IPS-11a (cell line): ENCODE data around the gene P3H4.

Source experiments
- H3K4me3 ChIP-seq: one replicate; pipeline ENCODE4 v1.5.1; 2013; ENCODE audit warnings: low read depth, low read length, control low read depth

The P3H4 gene

GRCh38 chr17:41822216-41823140 is 10.7 kb upstream of the P3H4 start:
- no peak overlapping the region for H3K4me3 ChIP-seq

- H3K4me3 ChIP-seq, result no peak overlapping the region
Measured at GRCh38 chr17:41821776-41822175, 10.0 kb upstream of the P3H4 start.

GRCh38 chr17:41818024-41818423 is 6.3 kb upstream of the P3H4 start:
- H3K4me3 ChIP-seq, result no peak overlapping the region

DNA sequence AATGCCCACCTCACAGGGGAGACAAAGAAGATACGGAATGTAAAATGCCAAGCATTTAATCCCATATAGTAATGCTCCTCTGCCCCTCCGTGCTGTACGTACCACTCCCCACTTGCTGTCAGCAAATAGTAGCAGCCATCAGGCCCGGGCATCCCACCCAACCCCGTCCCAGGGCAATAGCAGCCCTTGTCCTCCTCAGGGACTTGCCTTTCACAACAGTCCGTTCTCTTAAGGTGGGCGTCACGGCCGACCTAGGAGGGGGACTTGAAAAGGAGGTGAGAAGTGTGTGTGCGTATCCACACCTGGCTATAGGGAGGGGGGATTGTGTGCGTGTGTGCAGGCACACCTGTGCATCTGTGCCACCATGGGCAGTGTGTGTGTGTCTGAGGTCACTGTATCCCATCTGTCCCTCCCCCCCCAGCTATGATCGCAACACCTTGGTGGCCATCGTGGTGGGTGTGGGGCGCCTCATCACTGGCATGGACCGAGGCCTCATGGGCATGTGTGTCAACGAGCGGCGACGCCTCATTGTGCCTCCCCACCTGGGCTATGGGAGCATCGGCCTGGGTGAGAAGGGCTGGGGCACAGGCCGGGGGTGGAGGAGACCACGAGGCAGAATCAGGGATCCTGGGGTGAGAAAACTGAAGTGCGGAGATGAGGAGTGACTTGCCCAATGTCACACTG is 5.0 kb upstream of the P3H4 start:
- H3K4me3 ChIP-seq, result no peak overlapping the region

- H3K4me3 ChIP-seq, result no peak overlapping the region
Measured at GRCh38 chr17:41814195-41814594, 2.4 kb upstream of the P3H4 start.

GRCh38 chr17:41813699-41814124 is 2.0 kb upstream of the P3H4 start:
- H3K4me3 ChIP-seq, result peak overlapping the region; percentile 71

- peak overlapping the region; percentile 71 for H3K4me3 ChIP-seq
Measured at GRCh38 chr17:41813152-41813680, 1.5 kb upstream of the P3H4 start.

DNA sequence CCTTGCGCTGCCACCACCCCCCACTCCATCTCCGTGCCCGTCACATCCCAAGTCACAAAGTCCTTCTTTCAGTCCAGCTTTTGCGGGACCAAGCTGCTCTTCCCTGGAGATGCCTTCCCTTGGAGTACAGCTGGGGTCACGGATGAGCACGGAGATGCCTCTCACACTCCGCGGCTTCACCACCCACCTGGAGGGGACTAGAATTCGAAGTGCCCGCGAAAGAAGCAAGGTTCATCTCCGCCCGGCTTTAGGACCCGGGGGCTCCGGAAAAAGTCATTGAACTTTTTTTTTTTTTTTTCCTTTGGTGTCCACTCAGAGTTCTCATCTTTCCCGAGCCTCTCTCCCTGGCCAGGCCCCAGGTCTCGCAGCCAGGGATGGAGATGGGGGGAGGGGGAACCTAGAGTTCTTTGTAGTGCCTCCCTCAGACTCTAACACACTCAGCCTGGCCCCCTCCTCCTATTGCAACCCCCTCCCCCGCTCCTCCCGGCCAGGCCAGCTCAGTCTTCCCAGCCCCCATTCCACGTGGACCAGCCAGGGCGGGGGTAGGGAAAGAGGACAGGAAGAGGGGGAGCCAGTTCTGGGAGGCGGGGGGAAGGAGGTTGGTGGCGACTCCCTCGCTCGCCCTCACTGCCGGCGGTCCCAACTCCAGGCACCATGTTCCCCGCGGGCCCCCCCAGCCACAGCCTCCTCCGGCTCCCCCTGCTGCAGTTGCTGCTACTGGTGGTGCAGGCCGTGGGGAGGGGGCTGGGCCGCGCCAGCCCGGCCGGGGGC is 817 bp upstream of the P3H4 start, which contains the start of gene FKBP10:
Gene FKBP10, plus strand, starts transcription at position 624 of the 771 bp plus-strand sequence. Its CDS starts 31 bp downstream, at position 655.
- peak within 1 kb of the TSS; percentile 71 for H3K4me3 ChIP-seq

- H3K4me3 ChIP-seq, result peak overlapping the region; percentile 71
Measured at GRCh38 chr17:41810659-41811548, 845 bp downstream of the P3H4 start.

DNA sequence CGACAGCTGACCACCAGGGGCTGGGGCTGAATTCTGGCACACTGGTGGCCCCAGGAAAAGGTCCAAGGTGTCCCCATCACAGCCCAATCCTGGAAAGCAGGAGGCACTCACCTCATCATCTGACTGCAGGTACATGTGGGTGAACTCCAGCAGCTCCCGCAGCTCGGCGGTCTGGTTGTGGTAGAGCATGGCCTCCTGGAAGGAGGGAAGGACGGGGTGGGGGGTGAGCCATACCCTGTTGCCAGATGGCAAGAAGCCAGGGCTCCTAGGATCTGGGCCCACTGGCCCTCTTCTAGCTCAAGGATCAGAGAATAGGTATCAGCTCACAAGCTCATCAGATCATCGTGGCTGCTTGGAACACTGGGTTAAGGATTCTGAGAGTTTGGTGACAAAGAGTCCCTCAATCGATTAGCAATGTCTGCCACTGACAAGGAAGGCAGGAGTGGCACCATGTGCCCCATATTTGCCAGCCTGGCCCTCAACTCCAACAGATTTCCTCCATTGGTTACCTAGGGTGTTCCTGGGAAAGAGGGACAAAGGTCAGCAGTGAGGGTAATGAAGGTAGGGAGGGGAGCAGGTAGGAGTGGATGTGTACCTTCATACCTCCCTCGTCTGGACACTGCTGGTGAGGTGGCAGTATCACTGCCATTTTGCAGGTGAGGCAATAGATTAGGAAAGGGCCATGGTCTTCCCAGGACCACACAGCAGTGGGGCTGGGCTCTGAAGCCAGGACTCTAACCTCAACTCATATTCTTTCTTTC is 4.9 kb downstream of the P3H4 start:
- no peak overlapping the region for H3K4me3 ChIP-seq

GRCh38 chr17:41803049-41804020 is 8.4 kb downstream of the P3H4 start:
- no peak overlapping the region for H3K4me3 ChIP-seq

GRCh38 chr17:41801374-41802271 is 10.1 kb downstream of the P3H4 start:
- no peak overlapping the region for H3K4me3 ChIP-seq

- no peak overlapping the region for H3K4me3 ChIP-seq
Measured at GRCh38 chr17:41800601-41801373, 11.0 kb downstream of the P3H4 start.

DNA sequence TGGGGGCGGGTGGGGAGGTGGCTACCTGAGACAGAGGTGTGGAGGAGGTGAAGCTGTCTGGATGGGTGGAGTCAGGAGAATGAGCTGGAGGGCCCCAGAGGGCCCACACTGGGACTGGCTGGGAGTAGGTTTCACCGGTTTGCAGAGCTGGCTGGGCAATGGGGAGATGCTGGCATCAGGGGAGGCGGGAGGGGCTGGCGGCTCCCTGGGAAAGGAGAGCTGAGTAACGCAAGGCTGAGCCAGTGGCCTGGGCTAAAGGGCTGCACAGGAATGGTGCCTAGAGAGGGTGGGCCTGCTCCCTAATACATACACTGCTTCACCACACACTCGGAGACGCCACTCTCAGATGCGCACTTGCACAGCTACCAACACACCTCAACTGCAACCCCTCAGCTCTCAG is 12.4 kb downstream of the P3H4 start:
- no peak overlapping the region for H3K4me3 ChIP-seq

GRCh38 chr17:41797377-41797776 is 14.4 kb downstream of the P3H4 start:
- H3K4me3 ChIP-seq, result no peak overlapping the region
